ENCODE data around the gene MAPK8IP1.

MAPK8IP1 gene

DNA sequence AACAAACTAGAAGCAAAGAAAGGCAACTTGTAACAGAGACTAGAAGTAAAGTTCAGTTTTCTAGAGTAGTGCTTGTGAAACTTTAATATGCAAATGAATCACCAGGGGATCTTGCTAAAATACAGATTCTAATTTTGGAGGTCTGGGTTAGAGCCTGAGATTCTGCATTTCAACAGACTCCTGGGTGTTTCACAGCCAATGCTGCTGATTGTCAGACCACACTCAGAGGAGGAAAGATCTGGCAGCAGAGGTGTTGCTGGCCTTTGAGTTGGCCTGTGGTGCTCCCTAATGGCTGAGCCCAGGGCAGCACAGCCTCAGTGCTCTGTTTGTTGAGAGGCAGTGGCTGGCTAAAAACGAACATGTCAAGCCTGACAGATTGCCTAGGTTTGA lies 32.7 kb upstream of the MAPK8IP1 start:
- TF ChIP-seq, protein P1, sequence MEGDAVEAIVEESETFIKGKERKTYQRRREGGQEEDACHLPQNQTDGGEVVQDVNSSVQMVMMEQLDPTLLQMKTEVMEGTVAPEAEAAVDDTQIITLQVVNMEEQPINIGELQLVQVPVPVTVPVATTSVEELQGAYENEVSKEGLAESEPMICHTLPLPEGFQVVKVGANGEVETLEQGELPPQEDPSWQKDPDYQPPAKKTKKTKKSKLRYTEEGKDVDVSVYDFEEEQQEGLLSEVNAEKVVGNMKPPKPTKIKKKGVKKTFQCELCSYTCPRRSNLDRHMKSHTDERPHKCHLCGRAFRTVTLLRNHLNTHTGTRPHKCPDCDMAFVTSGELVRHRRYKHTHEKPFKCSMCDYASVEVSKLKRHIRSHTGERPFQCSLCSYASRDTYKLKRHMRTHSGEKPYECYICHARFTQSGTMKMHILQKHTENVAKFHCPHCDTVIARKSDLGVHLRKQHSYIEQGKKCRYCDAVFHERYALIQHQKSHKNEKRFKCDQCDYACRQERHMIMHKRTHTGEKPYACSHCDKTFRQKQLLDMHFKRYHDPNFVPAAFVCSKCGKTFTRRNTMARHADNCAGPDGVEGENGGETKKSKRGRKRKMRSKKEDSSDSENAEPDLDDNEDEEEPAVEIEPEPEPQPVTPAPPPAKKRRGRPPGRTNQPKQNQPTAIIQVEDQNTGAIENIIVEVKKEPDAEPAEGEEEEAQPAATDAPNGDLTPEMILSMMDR (IDR thresholded peaks at IDR 0.05; ENCODE audit: low read depth, low read length, missing control alignments) = peak; percentile 33
- H3K4me3 ChIP-seq (ENCODE audit: low read depth, low read length) = no peak overlapping the region
- DNase-seq (ENCODE audit: low read depth) = no peak

DNA sequence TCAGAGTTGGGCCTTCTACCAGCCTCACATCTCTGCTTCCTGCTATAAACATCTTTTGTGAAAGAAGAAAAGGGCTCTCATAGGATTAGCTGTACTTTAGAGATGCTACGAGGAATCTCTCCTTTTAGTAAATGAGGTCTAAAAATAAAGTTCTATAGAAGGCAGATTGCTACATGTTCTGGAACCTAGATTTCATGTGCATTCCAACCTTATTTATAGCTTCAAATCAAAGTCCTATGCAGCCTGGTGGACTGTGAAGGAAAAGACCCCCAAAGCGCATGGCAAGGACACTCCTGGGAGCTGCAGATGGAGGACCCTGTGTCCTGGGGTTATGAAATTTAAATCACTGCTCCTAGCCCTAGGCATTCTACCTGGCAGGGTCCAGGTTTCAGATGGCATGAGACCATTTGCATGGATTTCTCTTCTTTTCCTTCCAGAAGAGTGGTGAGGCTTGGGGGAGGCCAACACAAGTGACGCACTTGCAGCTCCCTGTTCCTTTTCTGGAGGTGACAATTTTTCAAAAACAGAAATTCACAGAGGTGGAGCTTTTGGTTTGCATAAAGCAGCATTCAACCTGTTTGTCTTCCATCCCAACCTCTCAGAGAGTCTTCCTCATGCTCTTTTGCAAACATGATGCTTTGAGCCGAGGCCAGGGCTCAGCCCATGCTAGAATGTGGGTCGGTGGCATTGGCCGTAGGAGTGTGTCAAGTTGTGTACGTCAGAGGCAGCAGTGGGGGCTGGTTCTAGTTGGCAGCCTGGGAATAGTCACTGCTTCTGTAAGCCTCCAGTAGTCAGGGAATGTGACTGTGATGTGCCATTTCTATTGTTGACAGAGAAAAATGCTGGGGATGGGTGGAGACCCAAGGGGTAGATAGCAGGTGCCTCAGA lies 31.9 kb upstream of the MAPK8IP1 start:
- no peak overlapping the region for H3K4me3 ChIP-seq (ENCODE audit: low read depth, low read length)
- DNase-seq (ENCODE audit: low read depth) = no peak
- TF ChIP-seq, protein P1 (IDR thresholded peaks at IDR 0.05; ENCODE audit: low read depth, low read length, missing control alignments) = no peak

DNA sequence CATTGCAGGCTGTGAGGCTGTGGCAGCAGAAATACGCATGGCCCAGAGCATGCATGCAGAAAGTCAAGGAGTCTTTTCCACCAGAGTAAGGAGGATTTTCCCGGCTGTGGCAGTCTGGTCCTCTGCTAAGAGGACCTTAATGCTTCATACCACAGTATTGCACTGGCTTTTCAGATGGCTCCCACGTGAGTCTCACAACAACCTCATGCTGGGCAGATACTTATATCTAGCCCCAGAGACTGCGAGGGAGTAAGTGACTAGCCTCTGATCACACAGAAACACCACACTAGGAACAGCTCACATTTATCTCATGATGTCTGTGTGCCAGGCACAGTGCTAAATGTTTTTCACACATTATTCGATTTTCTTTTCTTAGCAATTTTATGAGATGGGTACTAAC lies 30.1 kb upstream of the MAPK8IP1 start:
- no peak overlapping the region for H3K4me3 ChIP-seq (ENCODE audit: low read depth, low read length)
- DNase-seq (ENCODE audit: low read depth) = no peak
- TF ChIP-seq, protein P1 (IDR thresholded peaks at IDR 0.05; ENCODE audit: low read depth, low read length, missing control alignments) = no peak

DNA sequence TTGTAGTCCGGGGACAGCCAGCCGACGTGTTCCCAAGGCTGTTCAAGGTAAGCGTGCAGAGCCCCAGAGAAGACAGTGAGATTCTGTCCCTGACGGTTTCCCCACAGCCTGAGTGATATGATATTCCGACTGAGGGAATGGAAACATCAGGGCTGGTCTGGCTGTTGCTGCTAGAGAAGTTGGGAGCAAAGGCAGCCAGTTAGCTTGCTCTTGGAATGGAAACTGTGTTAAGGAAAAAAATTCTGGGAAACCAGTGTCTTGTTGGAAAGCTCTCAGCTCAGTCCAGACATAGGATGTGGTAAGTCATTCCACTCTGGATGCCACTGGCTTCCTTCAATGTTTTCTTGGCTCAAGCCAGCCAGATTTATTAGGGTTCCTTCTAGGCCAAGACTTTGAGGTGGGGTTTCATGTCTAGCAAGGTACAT lies 29.4 kb upstream of the MAPK8IP1 start:
- TF ChIP-seq, protein P1 (IDR thresholded peaks at IDR 0.05; ENCODE audit: low read depth, low read length, missing control alignments) = no peak
- DNase-seq (ENCODE audit: low read depth) = no peak
- no peak overlapping the region for H3K4me3 ChIP-seq (ENCODE audit: low read depth, low read length)

DNA sequence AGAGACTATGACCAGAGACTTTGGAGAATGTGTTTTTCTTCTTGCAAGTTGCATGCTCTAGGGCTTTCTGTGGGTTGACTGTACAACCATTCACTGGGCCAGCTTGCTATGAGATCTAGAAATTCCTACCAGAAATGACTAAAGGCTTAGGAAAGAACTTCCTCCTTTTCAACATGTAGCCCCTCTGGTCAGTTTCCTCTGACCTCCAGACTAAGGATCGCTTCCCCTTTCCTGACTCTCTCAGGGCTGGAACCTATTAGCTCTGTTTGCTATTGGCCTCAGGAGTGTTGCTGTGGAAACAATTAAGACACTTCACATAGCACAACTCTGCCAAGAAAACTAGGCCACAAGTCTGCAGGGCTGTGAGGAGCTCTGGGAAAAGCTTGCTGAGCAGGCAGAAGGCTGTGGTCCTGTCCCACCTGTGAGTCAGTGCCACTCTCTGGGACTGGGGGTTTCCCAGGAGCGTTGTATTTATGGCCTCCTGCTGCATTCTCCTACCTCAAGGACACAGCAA lies 27.4 kb upstream of the MAPK8IP1 start:
- TF ChIP-seq, protein P1 (IDR thresholded peaks at IDR 0.05; ENCODE audit: low read depth, low read length, missing control alignments) = no peak
- DNase-seq (ENCODE audit: low read depth) = no peak

DNA sequence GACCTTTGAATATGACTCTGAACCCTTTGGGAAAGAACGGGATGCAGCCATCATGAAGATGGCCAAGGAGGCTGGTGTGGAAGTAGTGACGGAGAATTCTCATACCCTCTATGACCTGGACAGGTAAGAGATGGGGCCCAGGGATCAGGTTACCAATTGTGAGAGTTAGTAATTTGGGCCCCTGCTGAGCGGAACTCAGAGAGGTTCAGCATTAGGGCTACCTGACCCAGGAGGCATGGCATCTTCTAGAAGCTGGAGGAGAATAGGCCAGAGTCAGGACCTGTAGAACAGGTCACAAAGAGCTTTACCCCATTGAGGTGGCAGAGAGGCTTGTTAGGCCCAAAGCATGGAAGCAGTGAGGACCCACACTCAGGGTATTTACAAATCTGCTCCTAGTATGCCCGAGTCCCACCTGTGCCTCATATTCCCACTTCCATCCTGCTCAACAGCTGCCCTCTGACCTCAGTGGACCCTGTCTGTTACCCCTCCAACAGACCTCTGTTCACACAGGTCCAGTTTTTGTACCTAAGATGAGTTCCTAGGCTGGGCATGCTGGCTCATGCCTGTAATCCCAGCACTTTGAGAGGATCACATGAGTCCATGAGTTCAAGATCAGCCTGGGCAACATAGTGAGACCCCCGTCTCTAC lies 26.6 kb upstream of the MAPK8IP1 start:
- DNase-seq (ENCODE audit: low read depth) = no peak
- H3K4me3 ChIP-seq (ENCODE audit: low read depth, low read length) = no peak overlapping the region
- TF ChIP-seq, protein P1 (IDR thresholded peaks at IDR 0.05; ENCODE audit: low read depth, low read length, missing control alignments) = no peak

More for the DNA sequence above, 27.4 kb upstream of the MAPK8IP1 start:
- no peak overlapping the region for H3K4me3 ChIP-seq (ENCODE audit: low read depth, low read length)

Data from GM12864 (cell line).